ENCODE data around the gene MCEMP1.

MCEMP1 gene

DNA sequence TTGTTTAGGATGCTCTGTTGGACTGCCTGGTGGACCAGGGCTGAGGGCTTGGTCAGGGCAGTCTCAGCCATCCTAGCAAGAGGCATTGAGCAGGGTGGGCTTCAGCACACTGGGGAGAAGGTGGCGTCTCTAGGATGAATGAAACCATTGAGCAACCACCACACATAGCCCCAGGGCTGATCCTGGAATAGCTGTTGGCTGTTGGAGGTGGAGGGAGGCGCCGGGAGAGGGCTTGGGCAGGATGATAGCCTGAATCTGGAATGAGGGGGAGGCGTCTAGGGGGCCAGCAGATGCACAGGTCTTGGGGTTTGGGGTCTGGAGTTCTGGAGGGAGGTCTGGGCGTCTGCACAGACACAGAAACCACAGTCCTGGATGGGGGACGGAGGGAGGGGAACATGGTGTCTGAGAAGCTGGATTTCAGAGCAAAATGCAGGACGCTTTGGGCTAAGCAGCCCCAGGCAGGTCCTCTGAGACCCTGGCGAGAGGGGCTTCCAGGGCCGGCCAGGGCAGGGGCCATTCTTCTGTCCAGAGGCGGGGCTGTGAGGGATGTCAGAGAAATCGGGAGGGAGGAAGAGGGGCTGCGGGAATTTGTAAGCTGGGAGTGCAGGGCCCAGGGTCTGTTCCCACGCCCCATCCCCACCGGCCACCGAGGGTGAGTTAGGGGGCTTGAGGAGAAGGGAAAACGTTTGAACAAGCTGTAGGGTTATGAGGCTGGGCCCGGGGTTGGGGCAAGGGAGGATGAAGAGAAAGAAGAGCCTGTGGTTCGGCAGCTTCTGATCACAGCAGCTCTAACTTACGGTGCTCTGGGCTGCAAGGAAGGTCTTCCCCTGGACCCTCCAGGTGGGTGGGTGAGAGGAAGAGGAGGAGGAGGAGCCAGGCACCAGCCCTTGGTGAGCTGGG, 8.9 kb downstream of the MCEMP1 start:
- in situ Hi-C loops (cut with MboI; ENCODE audit: low pct_unique_long_range_greater_than_20kb, low sequenced_read_pairs, unreplicated experiment): no loop called here
- TF ChIP-seq, protein P1, sequence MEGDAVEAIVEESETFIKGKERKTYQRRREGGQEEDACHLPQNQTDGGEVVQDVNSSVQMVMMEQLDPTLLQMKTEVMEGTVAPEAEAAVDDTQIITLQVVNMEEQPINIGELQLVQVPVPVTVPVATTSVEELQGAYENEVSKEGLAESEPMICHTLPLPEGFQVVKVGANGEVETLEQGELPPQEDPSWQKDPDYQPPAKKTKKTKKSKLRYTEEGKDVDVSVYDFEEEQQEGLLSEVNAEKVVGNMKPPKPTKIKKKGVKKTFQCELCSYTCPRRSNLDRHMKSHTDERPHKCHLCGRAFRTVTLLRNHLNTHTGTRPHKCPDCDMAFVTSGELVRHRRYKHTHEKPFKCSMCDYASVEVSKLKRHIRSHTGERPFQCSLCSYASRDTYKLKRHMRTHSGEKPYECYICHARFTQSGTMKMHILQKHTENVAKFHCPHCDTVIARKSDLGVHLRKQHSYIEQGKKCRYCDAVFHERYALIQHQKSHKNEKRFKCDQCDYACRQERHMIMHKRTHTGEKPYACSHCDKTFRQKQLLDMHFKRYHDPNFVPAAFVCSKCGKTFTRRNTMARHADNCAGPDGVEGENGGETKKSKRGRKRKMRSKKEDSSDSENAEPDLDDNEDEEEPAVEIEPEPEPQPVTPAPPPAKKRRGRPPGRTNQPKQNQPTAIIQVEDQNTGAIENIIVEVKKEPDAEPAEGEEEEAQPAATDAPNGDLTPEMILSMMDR (IDR thresholded peaks at IDR 0.05; ENCODE audit: extremely low read depth, insufficient read depth, missing control alignments): no peak
- DNase-seq (ENCODE audit: low spot score): no peak

GRCh38 chr19:7687177-7687576, 10.3 kb downstream of the MCEMP1 start:
- TF ChIP-seq, protein P1 (IDR thresholded peaks at IDR 0.05; ENCODE audit: extremely low read depth, insufficient read depth, missing control alignments): no peak
- in situ Hi-C loops (cut with MboI; ENCODE audit: low pct_unique_long_range_greater_than_20kb, low sequenced_read_pairs, unreplicated experiment): no loop called here
- DNase-seq (ENCODE audit: low spot score): no peak

- in situ Hi-C loops (cut with MboI; ENCODE audit: low pct_unique_long_range_greater_than_20kb, low sequenced_read_pairs, unreplicated experiment): no loop called here
- TF ChIP-seq, protein P1 (IDR thresholded peaks at IDR 0.05; ENCODE audit: extremely low read depth, insufficient read depth, missing control alignments): no peak
These were observed 12.3 kb downstream of the MCEMP1 start for GRCh38 chr19:7689165-7689564.

DNA sequence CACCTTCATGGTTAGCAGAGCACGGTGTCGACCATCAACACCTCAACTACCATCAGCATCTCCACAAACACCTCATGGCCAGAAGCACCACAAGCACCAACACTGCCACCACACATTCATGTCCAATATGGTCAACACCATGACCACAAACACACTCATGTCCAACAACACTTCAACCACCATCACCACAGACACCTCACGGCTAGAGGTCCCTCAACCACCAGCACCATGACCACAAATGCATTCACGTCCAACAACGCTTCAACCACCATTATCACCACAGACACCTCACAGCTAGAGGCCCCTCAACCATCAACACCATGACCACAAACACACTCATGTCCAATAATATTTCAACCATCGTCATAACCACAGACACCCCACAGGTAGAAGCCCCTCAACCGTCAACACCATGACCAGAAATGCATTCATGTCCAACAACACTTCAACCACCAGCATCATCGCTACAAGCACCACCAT, 13.9 kb downstream of the MCEMP1 start:
- in situ Hi-C loops (cut with MboI; ENCODE audit: low pct_unique_long_range_greater_than_20kb, low sequenced_read_pairs, unreplicated experiment): no loop called here
- no peak for DNase-seq (ENCODE audit: low spot score)
- TF ChIP-seq, protein P1 (IDR thresholded peaks at IDR 0.05; ENCODE audit: extremely low read depth, insufficient read depth, missing control alignments): no peak

More at GRCh38 chr19:7689165-7689564, 12.3 kb downstream of the MCEMP1 start:
- DNase-seq (ENCODE audit: low spot score): no peak

DNA sequence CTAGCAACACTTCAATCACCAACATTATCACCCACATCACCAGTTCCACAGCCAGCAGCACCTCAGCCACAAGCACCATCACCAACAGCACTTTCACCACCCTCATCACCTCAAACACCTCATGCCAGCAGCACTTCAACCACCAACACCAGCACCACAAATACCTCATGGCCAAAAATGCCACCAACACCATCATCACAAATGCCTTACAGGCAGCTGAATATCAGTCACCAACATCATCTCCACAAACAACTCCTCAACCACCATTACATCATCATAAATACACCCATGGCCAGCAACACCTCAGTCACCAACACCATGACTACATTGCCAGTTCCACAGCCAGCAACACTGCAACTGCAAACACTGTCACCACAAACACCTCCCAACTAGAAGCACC, 14.6 kb downstream of the MCEMP1 start:
- DNase-seq (ENCODE audit: low spot score): no peak
- in situ Hi-C loops (cut with MboI; ENCODE audit: low pct_unique_long_range_greater_than_20kb, low sequenced_read_pairs, unreplicated experiment): no loop called here
- TF ChIP-seq, protein P1 (IDR thresholded peaks at IDR 0.05; ENCODE audit: extremely low read depth, insufficient read depth, missing control alignments): no peak

- TF ChIP-seq, protein P1 (IDR thresholded peaks at IDR 0.05; ENCODE audit: extremely low read depth, insufficient read depth, missing control alignments): no peak
- DNase-seq (ENCODE audit: low spot score): no peak
- in situ Hi-C loops (cut with MboI; ENCODE audit: low pct_unique_long_range_greater_than_20kb, low sequenced_read_pairs, unreplicated experiment): no loop called here
These were observed 15.7 kb downstream of the MCEMP1 start for GRCh38 chr19:7692417-7693088.

Data from GM13977 (cell line).